ENCODE data around the gene EML6. TPM values are rescaled to one million over a fixed set of nuclear protein-coding genes. Genes with fewer than 3 reads are reported as not detected.

Gene EML6
- total RNA-seq, 1 experiment from 2014 or later, result 15.7 TPM

GRCh38 chr2:54683596-54683995, 39.9 kb upstream of the EML6 start:
- H3K36me3 ChIP-seq (ENCODE audit: low read depth, low read length), result no peaks in the 10 kb centered on the region
- no peak overlapping the region for H3K9ac ChIP-seq (ENCODE audit: low read length)
- H3K4me2 ChIP-seq (ENCODE audit: low read length), result no peak overlapping the region
- ATAC-seq, result no peak
- CTCF ChIA-PET, result no interaction called here
- H4K20me1 ChIP-seq (ENCODE audit: low read length), result no peaks in the 10 kb centered on the region
- no peaks in the 10 kb centered on the region for H3K27me3 ChIP-seq (ENCODE audit: low read length)
- H3K9me2 ChIP-seq (replicated peaks; ENCODE audit: low read length), result no peaks in the 10 kb centered on the region
- H3K27ac ChIP-seq (ENCODE audit: low read length), result no peak overlapping the region
- no peak overlapping the region for H3K4me3 ChIP-seq (ENCODE audit: low read length)
- H3K9me3 ChIP-seq (ENCODE audit: low read length), result no peaks in the 10 kb centered on the region
- BruUV-seq (replicated peaks), result no TSS peak
- H2AFZ ChIP-seq (ENCODE audit: low read length), result no peak overlapping the region
- TF ChIP-seq EZH2phosphoT487 (IDR thresholded peaks at IDR 0.05; ENCODE audit: borderline replicate concordance, low read length) (no peak), CTCF (conservative IDR thresholded peaks at IDR 0.05; ENCODE audit: low read depth, low read length) (no peak), EZH2 (IDR thresholded peaks at IDR 0.05; ENCODE audit: low read length, unreplicated experiment) (no peak)
- H3K79me2 ChIP-seq (ENCODE audit: low read length), result no peaks in the 10 kb centered on the region
- intact Hi-C loops (cut with micrococcal nuclease), result no loop called here
- no peaks in the 10 kb centered on the region for H3F3A ChIP-seq (ENCODE audit: low read length, unreplicated experiment)
- no peak for DNase-seq
- peaks cover 7% of the 10 kb centered on the region; the same call in 1 of the 2 replicates for H3K4me1 ChIP-seq (ENCODE audit: insufficient read depth, low read length)
- POLR2A ChIA-PET (ENCODE audit: unreplicated experiment), result no interaction called here

GRCh38 chr2:54685263-54685775, 38.1 kb upstream of the EML6 start:
- no peak for DNase-seq

More at GRCh38 chr2:54685263-54685775, 38.1 kb upstream of the EML6 start:
- Histone ChIP-seq H3K4me1 (ENCODE audit: insufficient read depth, low read length) (peaks cover 5% of the 10 kb centered on the region; the same call in 1 of the 2 replicates), H3K79me2 (ENCODE audit: low read length) (no peaks in the 10 kb centered on the region), H3K36me3 (ENCODE audit: low read depth, low read length) (no peaks in the 10 kb centered on the region), H3K9me3 (ENCODE audit: low read length) (no peaks in the 10 kb centered on the region), H2AFZ (ENCODE audit: low read length) (no peak overlapping the region), H3K27ac (ENCODE audit: low read length) (no peak overlapping the region), H3K27me3 (ENCODE audit: low read length) (no peaks in the 10 kb centered on the region), H3K9ac (ENCODE audit: low read length) (no peak overlapping the region), H3K4me3 (ENCODE audit: low read length) (no peak overlapping the region), H3K4me2 (ENCODE audit: low read length) (no peak overlapping the region), H4K20me1 (ENCODE audit: low read length) (no peaks in the 10 kb centered on the region), H3K9me2 (replicated peaks; ENCODE audit: low read length) (no peaks in the 10 kb centered on the region), H3F3A (ENCODE audit: low read length, unreplicated experiment) (no peaks in the 10 kb centered on the region)
- intact Hi-C loops (cut with micrococcal nuclease), result no loop called here
- BruUV-seq (replicated peaks), result no TSS peak
- POLR2A ChIA-PET (ENCODE audit: unreplicated experiment), result interaction anchor here (0.7 kb wide), 1 partner anchor 131 kb away, joined by 6 read pairs; no protein-coding TSS in a partner anchor
- no peak for TF ChIP-seq EZH2 (IDR thresholded peaks at IDR 0.05; ENCODE audit: low read length, unreplicated experiment)
- TF ChIP-seq CTCF (conservative IDR thresholded peaks at IDR 0.05; ENCODE audit: low read depth, low read length), result no peak
- no peak for TF ChIP-seq EZH2phosphoT487 (IDR thresholded peaks at IDR 0.05; ENCODE audit: borderline replicate concordance, low read length)
- ATAC-seq, result no peak
- CTCF ChIA-PET, result no interaction called here
